IPS-20b (cell line): ENCODE data around the gene HSBP1L1.
"Not testable (repeated sequence)": the region's sequence is repeated elsewhere in the genome, so short reads cannot be mapped to it uniquely, and the experiment has no call there.

ENCODE experiments used
- H3K27ac ChIP-seq: one replicate; pipeline ENCODE4 v1.5.1; 2013; ENCODE audit warnings: low read length
- H3K27me3 ChIP-seq: 2 replicates; pipeline ENCODE4 v1.6.1; 2013; ENCODE audit warnings: mild to moderate bottlenecking, low read length, inconsistent platforms; ENCODE audit not compliant: insufficient read depth
- H3K36me3 ChIP-seq: 2 replicates; pipeline ENCODE4 v1.6.1; 2013; ENCODE audit warnings: low read depth, mild to moderate bottlenecking, inconsistent platforms, low read length, moderate library complexity; ENCODE audit not compliant: insufficient read depth
- H3K4me1 ChIP-seq: 2 replicates; pipeline ENCODE4 v1.6.1; 2013; ENCODE audit warnings: mild to moderate bottlenecking, control low read depth, inconsistent platforms, low read length, moderate library complexity; ENCODE audit not compliant: insufficient read depth
- H3K4me3 ChIP-seq: 2 replicates; pipeline ENCODE4 v1.5.1; 2013; ENCODE audit warnings: mild to moderate bottlenecking, low read length, inconsistent platforms
- H3K9ac ChIP-seq: 2 replicates; pipeline ENCODE4 v1.6.1; 2013; ENCODE audit warnings: low read depth, mild to moderate bottlenecking, inconsistent platforms, low read length, moderate library complexity
- H3K9me3 ChIP-seq: 2 replicates; pipeline ENCODE4 v1.6.1; 2013; ENCODE audit warnings: mild to moderate bottlenecking, low read depth, low read length, inconsistent platforms; ENCODE audit not compliant: insufficient read depth

The HSBP1L1 gene

GRCh38 chr18:79988071-79988450, 23.6 kb downstream of the HSBP1L1 start:
- Histone ChIP-seq H3K9me3 (no peaks in the 10 kb centered on the region), H3K27ac (peak overlapping the region; percentile 39), H3K9ac (peak overlapping the region; percentile 91), H3K36me3 (peaks cover 32% of the 10 kb centered on the region), H3K4me1 (peaks cover 16% of the 10 kb centered on the region), H3K27me3 (no peaks in the 10 kb centered on the region), H3K4me3 (peak overlapping the region; percentile 88)

- Histone ChIP-seq H3K27me3 (no peaks in the 10 kb centered on the region), H3K4me1 (peaks cover 16% of the 10 kb centered on the region), H3K36me3 (peaks cover 31% of the 10 kb centered on the region), H3K4me3 (peak within 1 kb of the TSS; percentile 88), H3K9ac (peak within 1 kb of the TSS; percentile 91), H3K27ac (peak within 1 kb of the TSS; percentile 39), H3K9me3 (no peaks in the 10 kb centered on the region)
Measured at GRCh38 chr18:79988451-79989194, 24.2 kb downstream of the HSBP1L1 start, which contains the start of gene TXNL4A. Gene TXNL4A, minus strand, starts transcription at chr18:79988563. Its CDS starts 171 bp downstream, at chr18:79988392.

GRCh38 chr18:79989195-79989497, 24.7 kb downstream of the HSBP1L1 start:
- Histone ChIP-seq H3K4me1 (peaks cover 16% of the 10 kb centered on the region), H3K27me3 (no peaks in the 10 kb centered on the region), H3K4me3 (peak overlapping the region; percentile 88; the same call in 1 of the 2 replicates), H3K36me3 (peaks cover 26% of the 10 kb centered on the region), H3K9ac (peak overlapping the region; percentile 91; the same call in 1 of the 2 replicates), H3K27ac (no peak overlapping the region), H3K9me3 (no peaks in the 10 kb centered on the region)

GRCh38 chr18:79991494-79991893, 27.1 kb downstream of the HSBP1L1 start:
- no peak overlapping the region for H3K4me3 ChIP-seq
- peaks cover 16% of the 10 kb centered on the region for H3K4me1 ChIP-seq
- H3K9me3 ChIP-seq = no peaks in the 10 kb centered on the region
- no peak overlapping the region for H3K9ac ChIP-seq
- H3K27me3 ChIP-seq = no peaks in the 10 kb centered on the region
- no peak overlapping the region for H3K27ac ChIP-seq
- peaks cover 2% of the 10 kb centered on the region; the same call in 1 of the 2 replicates for H3K36me3 ChIP-seq

- not testable (repeated sequence) for H3K27ac ChIP-seq, H3K4me3 ChIP-seq, H3K36me3 ChIP-seq, H3K4me1 ChIP-seq, H3K9ac ChIP-seq, H3K27me3 ChIP-seq
- H3K9me3 ChIP-seq = peaks cover 21% of the 10 kb centered on the region
Measured at GRCh38 chr18:79999701-80000100, 35.3 kb downstream of the HSBP1L1 start.

GRCh38 chr18:80000877-80001276, 36.4 kb downstream of the HSBP1L1 start:
- no peaks in the 10 kb centered on the region for H3K4me1 ChIP-seq
- H3K4me3 ChIP-seq = no peak overlapping the region
- H3K27me3 ChIP-seq = no peaks in the 10 kb centered on the region
- H3K9me3 ChIP-seq = peaks cover 21% of the 10 kb centered on the region
- H3K36me3 ChIP-seq = no peaks in the 10 kb centered on the region
- no peak overlapping the region for H3K9ac ChIP-seq
- no peak overlapping the region for H3K27ac ChIP-seq

GRCh38 chr18:80002468-80002867, 38.0 kb downstream of the HSBP1L1 start:
- H3K27me3 ChIP-seq = no peaks in the 10 kb centered on the region
- peaks cover 21% of the 10 kb centered on the region for H3K9me3 ChIP-seq
- no peak overlapping the region for H3K4me3 ChIP-seq
- no peak overlapping the region for H3K9ac ChIP-seq
- peaks cover 3% of the 10 kb centered on the region; the same call in 1 of the 2 replicates for H3K4me1 ChIP-seq
- no peaks in the 10 kb centered on the region for H3K36me3 ChIP-seq
- H3K27ac ChIP-seq = no peak overlapping the region

- H3K4me3 ChIP-seq = no peak overlapping the region
- no peak overlapping the region for H3K27ac ChIP-seq
- H3K27me3 ChIP-seq = no peaks in the 10 kb centered on the region
- H3K4me1 ChIP-seq = peaks cover 3% of the 10 kb centered on the region; the same call in 1 of the 2 replicates
- no peaks in the 10 kb centered on the region for H3K36me3 ChIP-seq
- no peak overlapping the region for H3K9ac ChIP-seq
- peaks cover 30% of the 10 kb centered on the region for H3K9me3 ChIP-seq
Measured at GRCh38 chr18:80004600-80005342, 40.3 kb downstream of the HSBP1L1 start.

- Histone ChIP-seq H3K9me3 (peaks cover 28% of the 10 kb centered on the region), H3K36me3 (no peaks in the 10 kb centered on the region), H3K4me3 (no peak overlapping the region), H3K9ac (peak overlapping the region; percentile 73; the same call in 1 of the 2 replicates), H3K27ac (no peak overlapping the region), H3K27me3 (no peaks in the 10 kb centered on the region), H3K4me1 (peaks cover 3% of the 10 kb centered on the region; the same call in 1 of the 2 replicates)
Measured at GRCh38 chr18:80006724-80007123, 42.3 kb downstream of the HSBP1L1 start.

GRCh38 chr18:80009661-80010550, 45.5 kb downstream of the HSBP1L1 start:
- no peak overlapping the region for H3K9ac ChIP-seq
- H3K27ac ChIP-seq = no peak overlapping the region
- H3K4me1 ChIP-seq = peaks cover 3% of the 10 kb centered on the region; the same call in 1 of the 2 replicates
- H3K4me3 ChIP-seq = no peak overlapping the region
- H3K36me3 ChIP-seq = no peaks in the 10 kb centered on the region
- peaks cover 35% of the 10 kb centered on the region for H3K9me3 ChIP-seq
- no peaks in the 10 kb centered on the region for H3K27me3 ChIP-seq

- no peak overlapping the region for H3K9ac ChIP-seq
- no peaks in the 10 kb centered on the region for H3K27me3 ChIP-seq
- no peaks in the 10 kb centered on the region for H3K36me3 ChIP-seq
- no peak overlapping the region for H3K27ac ChIP-seq
- peaks cover 35% of the 10 kb centered on the region for H3K9me3 ChIP-seq
- peaks cover 3% of the 10 kb centered on the region; the same call in 1 of the 2 replicates for H3K4me1 ChIP-seq
- no peak overlapping the region for H3K4me3 ChIP-seq
Measured at GRCh38 chr18:80010551-80010906, 46.1 kb downstream of the HSBP1L1 start.
